Tongue (tissue), 2 donors: ENCODE measurements around the gene MRPL9. TPM values are rescaled to one million over a fixed set of nuclear protein-coding genes. Genes with fewer than 3 reads are reported as not detected.
A peak's percentile ranks its signal among the peaks of the same experiment; 100 is the strongest.

ENCODE experiments used
- DNase-seq: peaks from one replicate; pipeline ENCODE4 v3.0.0-alpha.2; 2015
- total RNA-seq: library from RNA; depleted of rRNA; stranded (reverse); fragments of >200 nt; gene quantifications from one replicate; pipeline ENCODE4 v1.2.3, GENCODE V29; 2014

Gene MRPL9
- total RNA-seq, result 62.1 TPM

DNA sequence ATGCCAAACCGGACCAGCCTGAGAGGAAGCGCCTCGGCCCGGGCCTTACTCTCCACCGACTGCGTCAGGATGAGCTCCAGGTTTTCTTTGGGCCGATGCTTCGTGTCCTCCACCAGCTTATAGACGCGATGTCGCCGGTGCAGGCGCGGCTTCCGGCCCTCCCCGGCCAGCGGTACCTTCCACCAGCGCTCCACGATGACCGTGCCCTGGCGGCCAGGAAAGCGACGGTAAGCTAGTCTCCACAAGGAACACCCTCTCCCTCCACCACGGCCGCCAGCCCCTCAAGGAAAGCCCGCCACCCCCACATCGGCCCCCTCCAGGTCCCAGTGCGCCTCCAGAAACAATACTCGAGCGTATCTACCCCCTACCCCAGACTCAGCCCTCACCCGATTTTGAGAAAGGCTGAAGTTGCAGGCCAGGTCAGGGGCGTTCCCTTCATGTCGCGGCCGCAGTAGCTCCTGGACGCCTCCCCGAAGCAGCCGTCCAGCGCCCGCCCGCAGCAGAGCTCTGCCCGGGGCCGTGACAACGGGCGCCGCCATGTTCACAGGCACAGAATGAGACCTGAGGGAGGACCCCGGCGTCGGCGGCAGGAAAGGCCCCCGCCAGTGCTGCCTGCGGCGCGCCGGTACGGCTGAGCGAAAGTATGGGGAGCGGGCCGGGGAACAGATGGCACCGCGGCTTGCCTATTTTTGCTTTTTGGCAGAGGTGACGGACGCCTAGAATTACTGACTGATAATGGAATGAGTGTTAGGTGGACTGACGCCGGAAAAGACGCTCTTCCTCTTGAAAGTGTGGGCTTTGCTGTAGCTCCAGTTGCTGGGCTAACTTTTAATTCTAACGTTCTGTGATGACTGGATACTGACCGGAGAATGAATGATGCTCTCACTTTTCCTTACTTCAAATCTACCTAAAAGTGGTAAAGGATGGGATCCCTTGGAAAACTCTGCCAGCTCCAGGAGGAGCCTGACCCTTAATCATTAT lies at the start of gene MRPL9:
TSS of gene MRPL9 (minus strand) at position 556 of the 981 bp plus-strand sequence. CDS start at position 539, 17 bp downstream.
- peak; percentile 92 for DNase-seq

DNA sequence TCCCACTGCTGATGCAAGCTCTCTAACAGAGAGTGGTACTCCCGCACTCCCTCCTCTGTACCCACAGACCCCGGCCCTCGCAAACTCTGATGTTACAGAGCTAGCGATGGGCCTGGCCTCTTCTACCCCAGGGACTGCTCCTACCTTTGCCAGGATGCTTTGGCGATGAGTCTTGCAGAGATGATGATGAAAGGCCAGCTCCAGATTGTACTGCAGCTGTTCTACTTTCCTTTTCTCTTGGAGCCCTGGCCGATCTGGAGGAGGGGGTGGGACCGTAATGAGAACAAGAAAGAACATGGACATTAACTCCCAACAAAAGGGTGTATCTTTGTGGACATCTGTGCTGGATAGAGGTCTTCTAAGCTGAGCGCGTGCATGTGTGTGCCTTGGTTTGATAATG lies 47.9 kb upstream of the MRPL9 start:
- peak; percentile 26 for DNase-seq

DNA sequence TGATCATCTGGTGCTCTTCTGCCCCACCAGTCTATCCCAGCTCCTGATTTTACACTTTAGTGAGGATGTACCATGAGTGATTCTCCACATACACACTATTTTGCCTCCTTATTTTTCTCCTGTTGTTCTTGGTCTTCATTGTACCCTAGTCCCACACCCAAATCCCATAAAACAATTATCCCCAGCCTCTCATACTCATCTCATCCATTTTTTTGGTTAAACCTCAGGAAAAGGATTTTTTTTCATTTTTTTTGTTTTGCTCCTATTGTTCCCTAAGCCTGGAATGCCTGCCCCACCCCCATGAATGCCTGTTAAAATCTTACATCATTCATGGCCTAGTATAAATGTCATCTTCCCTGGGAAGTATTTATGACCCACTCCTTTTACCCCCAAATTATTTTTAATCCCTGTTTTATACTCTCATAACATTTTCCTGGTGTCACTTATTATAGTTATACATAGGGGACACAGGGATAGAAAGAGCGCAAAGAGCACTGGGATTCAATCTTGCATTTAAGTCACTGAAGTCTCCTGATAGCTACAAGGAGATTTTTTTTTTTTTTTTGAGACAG lies 46.8 kb upstream of the MRPL9 start:
- no peak for DNase-seq

DNA sequence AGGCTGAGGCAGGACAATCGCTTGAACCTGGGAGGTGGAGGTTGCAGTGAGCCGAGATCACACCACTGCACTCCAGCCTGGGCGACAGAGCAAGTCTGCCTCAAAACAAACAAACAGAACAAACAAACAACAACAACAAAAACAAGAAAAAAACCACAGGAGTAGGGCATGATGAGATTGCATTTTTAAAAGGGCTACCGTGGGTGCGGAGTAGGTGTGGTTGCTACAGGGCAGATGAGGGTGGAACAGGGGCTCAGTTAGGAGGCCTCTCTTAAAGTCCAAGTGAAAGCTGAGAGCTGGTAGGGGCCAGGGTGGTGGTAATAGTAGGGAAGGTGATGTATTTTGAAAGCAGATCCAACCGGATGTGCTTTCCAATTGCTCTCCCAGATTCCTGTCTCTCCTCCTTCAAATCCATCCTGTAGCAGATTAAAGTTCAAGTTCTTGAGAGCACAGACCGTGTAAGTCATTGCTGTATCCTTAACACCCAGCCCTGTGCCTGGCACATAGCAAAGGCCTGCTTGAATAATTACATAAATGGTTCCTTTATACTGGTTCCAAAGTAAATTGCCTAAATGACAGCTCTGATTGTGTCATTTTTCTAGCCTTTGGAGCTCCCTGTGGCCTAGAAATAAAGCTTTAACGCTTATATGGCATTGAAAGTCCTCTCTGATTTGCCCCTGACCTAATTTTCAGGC lies 46.1 kb upstream of the MRPL9 start:
- no peak for DNase-seq

DNA sequence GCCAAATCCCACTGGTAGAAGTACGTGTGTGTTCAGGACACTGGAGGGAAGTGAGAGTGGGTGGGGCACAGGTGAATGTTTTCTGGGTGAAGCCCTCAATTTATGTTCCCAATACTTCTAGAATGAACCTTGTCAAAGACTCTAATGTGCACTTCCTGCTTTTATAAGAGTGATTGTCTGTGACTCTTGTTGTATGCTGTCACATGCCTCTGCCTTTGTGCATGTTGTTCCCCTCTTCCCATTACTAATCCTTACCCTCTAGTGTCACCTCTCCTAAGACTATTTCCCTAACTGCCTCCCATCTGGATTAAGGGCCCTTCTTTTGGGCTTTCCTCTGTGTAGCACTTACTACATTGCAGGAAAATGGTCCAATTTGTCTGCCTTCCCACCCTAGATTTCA lies 44.5 kb upstream of the MRPL9 start:
- DNase-seq, result no peak

DNA sequence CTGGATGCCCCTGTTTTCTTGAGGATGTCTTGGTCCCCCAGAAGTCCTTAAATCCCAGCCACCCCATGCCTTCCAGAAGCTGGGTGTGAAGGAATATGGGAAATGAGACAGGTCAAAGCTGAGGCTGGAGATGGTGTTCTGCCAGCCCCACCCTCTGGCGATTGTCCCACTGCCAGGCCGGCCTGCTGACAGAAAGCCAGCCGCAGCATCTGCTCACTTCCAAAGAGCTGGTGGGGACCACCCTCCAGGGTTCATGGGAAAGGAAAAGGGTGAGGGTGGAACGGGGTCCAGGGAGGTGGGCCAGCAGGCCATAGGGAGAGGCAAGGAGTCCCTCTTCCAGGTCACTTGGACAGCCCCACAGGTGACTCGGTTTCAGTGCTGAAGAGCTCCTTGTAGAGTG lies 43.8 kb upstream of the MRPL9 start:
- peak; percentile 22 for DNase-seq

DNA sequence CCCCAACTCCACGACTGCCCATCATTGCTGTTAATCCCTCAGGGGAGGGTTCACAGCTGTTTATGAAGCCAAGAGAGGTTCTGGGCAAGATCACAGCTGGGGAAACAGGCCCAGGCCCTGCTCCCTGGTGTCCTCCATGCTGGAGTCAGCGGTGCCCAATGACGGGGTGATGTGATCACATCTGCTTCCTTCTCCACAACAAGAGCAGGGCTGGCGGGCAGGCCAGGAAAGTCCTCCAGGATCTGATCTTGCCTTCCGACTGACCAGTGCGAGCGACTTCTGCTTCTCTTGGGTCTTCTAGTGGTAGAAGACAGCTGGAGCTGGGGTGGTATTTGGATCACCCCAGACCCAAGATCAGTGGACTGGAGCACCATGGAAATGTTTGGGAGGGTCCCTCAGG lies 42.9 kb upstream of the MRPL9 start:
- DNase-seq, result no peak

DNA sequence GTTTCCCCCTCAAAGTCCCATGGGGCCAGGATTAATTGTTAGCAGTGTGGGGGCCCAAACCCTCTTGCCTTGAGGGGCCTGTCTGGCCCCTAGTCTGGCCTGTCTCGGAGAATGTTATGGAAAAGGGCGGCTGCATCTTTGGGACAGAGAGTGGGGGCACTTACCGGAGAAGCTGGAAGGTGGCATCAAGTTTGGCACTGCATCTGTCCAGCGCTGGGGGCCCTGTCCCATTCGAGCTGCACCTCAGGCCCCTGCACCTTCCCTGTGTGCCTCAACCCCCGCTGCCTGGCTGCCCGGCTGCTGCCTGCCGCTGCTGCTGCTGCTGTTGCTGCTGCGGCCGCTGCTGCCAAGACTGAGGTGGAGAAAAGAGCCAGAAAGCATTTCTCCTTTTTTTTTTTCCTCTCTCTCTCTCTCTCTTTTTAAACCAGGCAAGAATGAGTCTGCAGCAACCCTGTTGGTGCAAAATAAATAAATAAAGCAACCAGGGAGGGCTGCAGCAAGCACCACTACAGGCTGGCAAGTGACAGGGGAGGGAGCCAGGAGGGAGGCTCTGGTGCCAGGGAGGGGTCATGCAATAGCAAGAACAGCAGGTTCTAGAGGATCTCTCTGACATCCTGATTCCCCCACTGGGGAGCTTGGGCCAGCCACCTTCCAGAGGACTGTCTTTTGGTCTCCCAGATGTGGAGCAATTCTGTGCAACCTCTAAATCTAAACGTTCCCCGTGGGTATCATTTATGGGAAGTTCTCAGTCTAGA lies 41.9 kb upstream of the MRPL9 start, which contains the start of gene LINGO4:
TSS of gene LINGO4 (minus strand) at position 354 of the 755 bp plus-strand sequence. CDS start 2,715 bp downstream, outside the sequence.
- DNase-seq, result no peak

DNA sequence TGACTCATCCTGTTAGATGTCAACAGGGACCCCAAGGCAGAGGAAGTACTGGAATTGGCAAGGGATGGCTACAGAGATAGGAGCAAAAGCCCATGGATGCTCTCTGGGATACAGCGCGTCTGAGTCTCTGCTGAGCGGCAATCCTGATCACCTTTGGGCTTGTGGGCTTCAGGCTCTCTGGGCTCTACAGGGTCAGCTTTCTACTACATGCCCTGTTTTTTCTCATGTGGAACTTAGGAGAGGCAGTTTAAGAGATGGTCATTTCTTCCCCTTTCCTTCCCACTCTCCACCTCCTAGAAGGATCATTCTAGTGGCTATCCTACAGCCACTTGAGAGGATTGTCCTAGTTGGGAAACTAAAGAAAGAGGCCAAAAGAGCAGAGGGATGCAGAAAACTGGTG lies 40.6 kb upstream of the MRPL9 start:
- no peak for DNase-seq

DNA sequence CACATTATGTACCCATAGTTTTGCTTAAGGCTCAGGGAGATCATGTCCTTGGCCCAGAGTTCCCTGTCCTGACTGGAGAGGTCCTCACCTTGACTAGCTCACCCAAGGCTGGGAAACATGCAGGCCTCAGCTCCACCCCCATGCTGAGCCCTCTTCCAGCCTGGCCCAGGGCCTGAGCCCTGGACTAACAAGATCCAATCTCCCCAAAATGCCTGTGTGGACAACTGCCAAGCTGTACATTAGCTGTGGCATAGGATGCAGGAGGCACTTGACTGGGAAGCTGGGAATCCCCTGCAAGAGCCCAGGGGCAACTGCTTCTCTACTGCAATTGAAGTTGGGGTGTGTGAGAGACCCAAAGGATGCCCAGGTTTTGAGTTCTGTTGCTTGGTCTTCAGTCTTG lies 39.9 kb upstream of the MRPL9 start:
- no peak for DNase-seq

DNA sequence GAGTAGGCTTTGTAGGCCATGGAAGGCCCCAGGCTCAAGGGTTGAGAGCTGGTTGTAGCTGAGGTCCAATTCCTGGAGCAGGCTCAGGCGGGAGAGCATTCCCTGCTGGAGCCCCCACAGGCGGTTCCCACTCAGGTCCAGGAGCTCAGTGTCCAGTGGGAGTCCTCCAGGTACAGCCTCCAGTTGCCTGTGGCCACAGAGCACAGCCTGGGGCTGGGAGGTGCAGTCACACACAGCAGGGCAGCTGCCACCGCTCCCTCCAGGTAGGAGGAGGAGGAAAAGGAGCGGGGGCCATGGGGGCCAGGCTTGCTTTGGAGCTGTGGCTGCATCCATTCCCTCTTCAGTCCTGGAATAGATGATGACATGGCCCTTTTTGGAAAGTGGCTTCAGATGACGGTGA lies 39.1 kb upstream of the MRPL9 start:
- no peak for DNase-seq

DNA sequence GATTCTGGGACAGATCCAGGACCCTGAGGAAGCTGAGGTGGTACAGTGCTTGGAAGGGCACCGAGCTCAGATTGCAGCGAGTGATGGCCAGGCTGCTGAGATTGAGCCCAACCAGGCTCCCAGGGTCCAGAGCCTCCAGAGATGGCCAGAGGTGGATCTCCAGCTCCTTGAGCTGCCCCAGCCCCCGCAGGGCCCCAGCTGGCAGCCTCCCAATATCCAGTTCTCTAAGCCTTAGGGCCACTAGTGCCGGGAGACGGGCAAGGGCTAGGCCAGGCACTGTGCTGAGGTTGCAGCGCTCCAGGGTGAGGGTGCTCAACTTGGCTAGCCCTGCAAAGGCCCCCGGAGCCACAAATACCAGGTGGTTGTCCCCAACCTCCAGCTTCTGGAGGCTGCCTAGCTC lies 38.5 kb upstream of the MRPL9 start:
- DNase-seq, result no peak

DNA sequence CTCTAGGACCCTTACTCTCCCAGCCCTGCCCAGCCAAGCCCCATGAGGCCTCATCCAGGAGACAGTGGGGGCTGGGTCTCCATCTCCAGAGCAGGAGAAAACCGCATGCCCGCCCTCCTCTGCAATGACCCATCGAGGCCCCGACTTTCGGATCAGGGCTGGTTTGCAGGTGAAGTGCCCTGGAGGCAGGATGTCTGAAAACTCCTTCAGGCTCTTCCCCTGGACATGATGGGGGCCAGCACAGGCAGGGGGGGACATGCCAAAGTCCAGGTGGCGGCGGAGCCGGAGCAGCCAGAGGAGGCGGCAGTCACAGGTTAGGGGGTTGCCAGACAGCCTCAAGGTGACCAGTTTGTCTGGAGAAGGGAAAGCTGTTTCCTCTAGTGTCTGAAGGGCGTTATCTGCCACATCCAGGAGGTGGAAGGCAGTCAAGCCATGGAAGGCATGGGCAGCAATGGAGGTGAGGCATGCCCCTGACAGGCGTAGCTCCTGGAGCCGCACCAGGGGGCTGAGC lies 38.1 kb upstream of the MRPL9 start:
- no peak for DNase-seq

DNA sequence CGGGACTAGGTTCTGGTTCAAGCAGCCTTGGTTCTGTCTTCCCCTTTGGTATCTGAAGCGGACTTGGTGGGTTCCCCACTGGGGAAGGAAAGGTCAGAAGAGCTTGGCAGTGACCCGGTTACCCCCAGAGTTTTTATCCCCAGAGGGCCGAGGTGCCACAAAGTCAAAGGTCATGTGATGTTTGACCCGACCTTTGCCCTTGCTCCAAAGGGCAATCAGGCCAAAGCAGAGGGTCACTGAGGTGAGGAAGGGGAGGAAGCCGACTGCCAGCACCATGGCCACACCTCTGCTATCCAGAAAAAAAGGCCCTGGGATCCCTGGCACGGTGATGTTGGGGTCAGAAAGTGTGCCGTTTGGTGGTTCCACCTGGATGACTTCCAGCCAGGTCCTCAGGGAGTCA lies 37.5 kb upstream of the MRPL9 start:
- no peak for DNase-seq

DNA sequence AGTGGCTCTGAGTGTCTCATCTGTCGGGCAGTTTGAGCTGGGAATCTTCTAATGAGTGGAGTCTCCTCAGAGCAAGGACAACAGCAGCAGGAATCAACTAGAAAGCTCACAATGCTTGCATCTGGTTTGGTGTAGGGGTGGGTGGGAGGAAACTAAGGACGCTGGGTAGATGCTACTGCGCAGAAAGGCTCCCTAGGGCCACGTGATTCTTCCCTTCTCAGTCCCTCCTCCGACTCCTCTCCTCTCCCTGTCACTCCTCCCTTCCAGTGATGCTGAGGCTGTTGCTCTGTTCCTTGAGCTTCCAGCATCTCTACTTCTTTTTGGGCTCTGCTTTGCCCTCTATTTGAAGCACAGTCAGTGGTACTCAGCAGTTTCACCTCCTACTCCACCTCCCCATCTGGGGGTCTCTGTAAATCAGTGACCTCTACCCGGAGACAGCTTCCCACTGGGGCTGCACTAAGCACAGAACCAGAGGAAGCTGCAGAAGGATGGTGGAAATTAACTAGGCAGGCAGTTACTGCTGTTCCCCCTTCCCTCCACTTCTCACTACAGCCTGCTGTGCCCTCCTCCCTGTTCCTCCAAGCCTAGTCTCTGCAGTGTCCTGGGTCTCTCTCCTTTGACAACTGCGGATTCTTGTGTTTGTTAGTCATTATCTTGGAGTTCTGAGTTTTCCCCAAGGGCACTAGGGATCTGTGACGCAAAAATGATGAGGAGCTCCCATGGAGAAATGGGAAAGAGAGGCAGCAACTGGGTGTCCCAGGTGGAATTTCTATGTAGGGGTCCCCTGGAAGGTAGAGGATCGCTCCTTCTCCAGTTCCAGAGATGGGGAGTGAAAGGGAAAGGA lies 36.1 kb upstream of the MRPL9 start:
- DNase-seq, result no peak

DNA sequence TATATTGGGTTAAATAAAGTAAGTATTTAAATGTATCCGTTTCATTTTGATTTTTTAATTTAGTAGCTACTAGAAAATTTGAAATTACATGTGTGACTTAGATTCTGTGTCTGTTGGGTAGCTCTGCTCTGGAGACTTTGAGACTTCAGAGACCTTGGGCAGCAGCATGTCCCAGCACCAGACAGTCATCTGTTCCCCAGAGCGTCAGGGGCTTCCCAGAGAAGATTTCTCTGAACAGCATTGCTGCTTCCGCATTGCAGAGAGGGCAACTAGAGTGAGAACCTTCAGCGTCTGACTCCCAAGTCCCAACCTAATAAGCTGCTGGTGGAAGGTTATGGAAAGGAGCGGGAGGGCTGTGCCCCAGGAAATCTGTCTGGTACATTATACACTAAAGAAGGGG lies 35.3 kb upstream of the MRPL9 start:
- no peak for DNase-seq

DNA sequence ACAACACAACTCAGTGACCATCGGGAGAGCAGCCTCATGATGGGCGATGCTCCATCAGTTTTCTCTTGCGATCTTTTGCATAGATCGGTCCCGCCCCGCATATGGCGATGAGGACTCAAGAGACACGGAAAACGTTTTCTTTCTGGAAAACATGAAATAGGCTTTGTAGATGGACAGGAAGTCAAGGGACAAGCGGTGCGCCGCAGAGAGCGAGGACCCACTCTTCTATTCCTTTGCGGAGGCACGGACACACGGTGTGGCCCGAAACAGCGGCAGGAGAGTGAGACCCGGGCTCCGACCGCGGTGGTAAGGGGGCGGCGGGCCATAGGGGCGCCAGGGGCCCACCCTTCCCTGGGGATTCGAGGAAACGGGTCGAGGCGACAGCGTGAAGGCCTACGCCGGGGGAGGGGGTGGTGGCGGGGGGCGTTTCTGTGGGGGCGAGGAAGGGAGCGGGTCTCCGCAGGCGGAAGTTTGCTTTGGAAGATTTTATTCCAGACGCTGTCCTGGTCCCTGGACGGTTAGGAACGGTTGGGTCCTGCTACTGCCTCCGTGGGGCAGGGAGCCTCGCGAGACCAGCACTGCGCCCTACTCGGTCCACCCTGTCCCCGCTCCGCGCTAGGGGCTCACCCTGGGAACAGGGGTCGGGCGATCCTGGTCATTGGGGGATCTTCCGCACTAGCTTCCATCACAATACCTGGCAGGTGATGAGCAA lies 27.8 kb upstream of the MRPL9 start:
- no peak for DNase-seq

DNA sequence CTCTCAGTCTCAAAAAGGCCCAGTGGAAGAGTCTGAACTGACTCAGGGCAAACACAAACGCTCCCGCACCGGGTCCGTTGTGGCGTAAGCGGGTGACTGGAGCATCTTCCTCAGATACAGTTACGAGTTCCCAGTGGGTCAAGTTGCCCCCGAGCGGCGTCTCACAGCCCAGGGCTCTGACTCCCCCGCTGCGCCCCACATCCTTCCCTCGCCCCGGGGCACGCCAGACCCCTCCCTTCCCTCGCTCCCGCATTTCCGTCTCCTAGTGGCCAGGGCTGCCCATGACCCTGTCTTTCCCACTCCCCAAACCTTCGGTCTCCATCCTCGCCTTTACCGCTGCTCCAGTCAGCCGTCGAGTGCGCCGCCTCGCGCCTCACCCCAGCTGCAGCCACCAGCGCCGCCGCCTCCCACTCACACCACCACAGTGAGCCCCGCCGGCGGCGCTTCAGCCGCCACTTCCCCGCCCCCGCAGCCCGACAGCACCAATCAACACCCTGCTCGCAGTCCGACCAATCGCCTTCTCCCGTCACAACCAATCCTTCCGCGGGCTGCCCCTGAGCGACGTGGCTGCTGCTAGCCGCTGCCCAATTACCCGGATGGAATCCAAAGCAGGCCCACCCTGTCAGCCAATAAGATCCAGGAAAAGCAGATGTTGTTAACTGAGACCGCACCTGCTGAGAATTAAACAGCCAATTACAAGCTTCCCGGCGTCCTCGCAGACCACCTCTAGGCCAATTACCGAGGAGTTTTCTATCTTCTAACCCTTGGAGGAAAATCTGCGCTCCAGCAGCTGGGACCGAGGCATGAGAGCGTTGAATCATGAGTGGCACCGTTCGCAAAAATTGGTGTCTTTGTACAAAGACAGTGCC lies 27.0 kb upstream of the MRPL9 start, which contains the start of gene TDRKH:
TSS of gene TDRKH (minus strand) at position 430 of the 869 bp plus-strand sequence. CDS start 7,478 bp downstream, outside the sequence.
- peak; percentile 99 for DNase-seq

DNA sequence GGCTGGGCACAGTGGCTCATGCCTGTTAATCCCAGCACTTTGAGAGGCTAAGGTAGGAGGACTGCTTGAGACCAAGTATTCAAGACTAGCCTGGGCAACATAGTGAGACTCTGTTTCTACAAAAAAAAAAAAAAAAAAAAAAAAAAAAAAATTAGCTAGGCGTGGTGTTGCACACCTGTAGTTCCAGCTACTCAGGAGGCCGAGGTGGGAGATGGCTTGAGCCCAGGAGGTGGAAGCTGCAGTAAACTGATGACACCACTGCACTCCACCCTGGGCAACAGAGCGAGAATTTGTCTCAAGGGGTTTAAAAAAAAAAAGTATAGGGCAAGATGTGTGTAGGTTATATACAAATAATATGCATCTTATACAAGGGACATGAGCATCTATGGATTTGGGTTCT lies 24.4 kb upstream of the MRPL9 start:
- no peak for DNase-seq
